ENCODE data around the gene PDSS2.

Gene PDSS2

DNA sequence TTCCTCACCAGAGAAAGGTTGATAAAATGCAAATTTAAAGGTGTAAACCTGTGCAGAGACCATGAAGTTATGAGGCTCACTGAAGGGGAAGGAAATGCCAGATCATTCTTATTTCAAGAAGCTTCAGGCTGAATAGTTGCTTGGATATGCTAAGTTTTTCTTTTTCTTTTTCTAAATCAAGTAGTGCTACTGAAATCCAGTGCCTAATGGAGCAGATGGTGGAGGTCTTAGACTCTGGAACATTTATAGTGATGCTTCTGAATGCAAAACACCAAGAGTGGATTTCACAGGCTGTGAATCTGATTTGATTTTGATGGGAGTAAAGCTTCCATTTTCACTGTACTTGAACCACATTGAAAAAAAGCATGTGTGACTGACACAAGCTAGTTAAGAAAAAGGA is 192.8 kb downstream of the PDSS2 start:
- TF ChIP-seq, protein P1, sequence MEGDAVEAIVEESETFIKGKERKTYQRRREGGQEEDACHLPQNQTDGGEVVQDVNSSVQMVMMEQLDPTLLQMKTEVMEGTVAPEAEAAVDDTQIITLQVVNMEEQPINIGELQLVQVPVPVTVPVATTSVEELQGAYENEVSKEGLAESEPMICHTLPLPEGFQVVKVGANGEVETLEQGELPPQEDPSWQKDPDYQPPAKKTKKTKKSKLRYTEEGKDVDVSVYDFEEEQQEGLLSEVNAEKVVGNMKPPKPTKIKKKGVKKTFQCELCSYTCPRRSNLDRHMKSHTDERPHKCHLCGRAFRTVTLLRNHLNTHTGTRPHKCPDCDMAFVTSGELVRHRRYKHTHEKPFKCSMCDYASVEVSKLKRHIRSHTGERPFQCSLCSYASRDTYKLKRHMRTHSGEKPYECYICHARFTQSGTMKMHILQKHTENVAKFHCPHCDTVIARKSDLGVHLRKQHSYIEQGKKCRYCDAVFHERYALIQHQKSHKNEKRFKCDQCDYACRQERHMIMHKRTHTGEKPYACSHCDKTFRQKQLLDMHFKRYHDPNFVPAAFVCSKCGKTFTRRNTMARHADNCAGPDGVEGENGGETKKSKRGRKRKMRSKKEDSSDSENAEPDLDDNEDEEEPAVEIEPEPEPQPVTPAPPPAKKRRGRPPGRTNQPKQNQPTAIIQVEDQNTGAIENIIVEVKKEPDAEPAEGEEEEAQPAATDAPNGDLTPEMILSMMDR (IDR thresholded peaks at IDR 0.05; ENCODE audit: control extremely low read depth, extremely low read depth, low read depth, missing control alignments) = no peak
- CTCF ChIA-PET = interaction anchor here (1.2 to 2.2 kb wide), 4 partner anchors 10 to 31 kb away, joined by 3 to 9 read pairs (median 4); no protein-coding TSS in a partner anchor
- POLR2A ChIA-PET = no interaction called here
- no peak for DNase-seq (ENCODE audit: extremely low spot score)

GRCh38 chr6:107264357-107264840 is 195.0 kb downstream of the PDSS2 start:
- ChIA-PET POLR2A (no interaction called here), CTCF (interaction anchor here (1.6 kb wide), 1 partner anchor 10 kb away, joined by 4 read pairs; no protein-coding TSS in a partner anchor)
- TF ChIP-seq, protein P1 (IDR thresholded peaks at IDR 0.05; ENCODE audit: control extremely low read depth, extremely low read depth, low read depth, missing control alignments) = no peak

GRCh38 chr6:107259951-107260350 is 199.4 kb downstream of the PDSS2 start:
- DNase-seq (ENCODE audit: extremely low spot score) = no peak
- TF ChIP-seq, protein P1 (IDR thresholded peaks at IDR 0.05; ENCODE audit: control extremely low read depth, extremely low read depth, low read depth, missing control alignments) = no peak
- ChIA-PET POLR2A (no interaction called here), CTCF (no interaction called here)

More at GRCh38 chr6:107264357-107264840, 195.0 kb downstream of the PDSS2 start:
- DNase-seq (ENCODE audit: extremely low spot score) = no peak

DNA sequence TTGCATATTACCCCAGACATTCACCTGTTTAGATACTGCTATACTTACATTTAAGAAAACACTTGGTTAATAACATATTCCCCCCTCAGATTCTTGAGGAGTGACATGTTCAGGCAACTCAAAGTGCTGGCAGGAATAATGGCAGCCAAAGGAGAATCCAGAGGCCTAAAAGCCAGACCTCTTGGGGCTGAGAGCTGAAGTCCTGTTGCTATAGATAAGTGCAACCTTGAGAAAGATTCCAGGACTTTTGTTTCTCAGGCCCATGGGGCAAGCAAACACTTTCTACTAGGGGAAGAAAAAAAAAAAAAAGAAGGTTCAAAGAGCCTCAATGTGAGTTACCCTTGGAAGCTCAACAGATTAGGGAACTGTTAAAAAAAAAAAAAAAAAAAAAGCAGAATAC is 211.2 kb downstream of the PDSS2 start:
- ChIA-PET POLR2A (no interaction called here), CTCF (interaction anchor here (1.7 kb wide), 1 partner anchor 9 kb away, joined by 5 read pairs; no protein-coding TSS in a partner anchor)
- TF ChIP-seq, protein P1 (IDR thresholded peaks at IDR 0.05; ENCODE audit: control extremely low read depth, extremely low read depth, low read depth, missing control alignments) = no peak
- no peak for DNase-seq (ENCODE audit: extremely low spot score)

GRCh38 chr6:107246972-107247615 is 212.3 kb downstream of the PDSS2 start:
- POLR2A ChIA-PET = no interaction called here
- no peak for DNase-seq (ENCODE audit: extremely low spot score)
- TF ChIP-seq, protein P1 (IDR thresholded peaks at IDR 0.05; ENCODE audit: control extremely low read depth, extremely low read depth, low read depth, missing control alignments) = no peak
- CTCF ChIA-PET = interaction anchor here (1.2 to 1.7 kb wide), 3 partner anchors 10 to 30 kb away, joined by 3 to 5 read pairs (median 4); no protein-coding TSS in a partner anchor

GRCh38 chr6:107246249-107246971 is 213.0 kb downstream of the PDSS2 start:
- ChIA-PET CTCF (interaction anchor here (1.2 to 1.4 kb wide), 2 partner anchors 20 to 29 kb away, joined by 3 to 4 read pairs; no protein-coding TSS in a partner anchor), POLR2A (no interaction called here)
- TF ChIP-seq, protein P1 (IDR thresholded peaks at IDR 0.05; ENCODE audit: control extremely low read depth, extremely low read depth, low read depth, missing control alignments) = no peak
- DNase-seq (ENCODE audit: extremely low spot score) = no peak

Data from GM10248 (cell line).